Stimulated activated CD4-positive, alpha-beta T cell treated with anti-CD3 and anti-CD28 coated beads, Interleukin-4, amount 100 ng/mL, for 24 hours (primary cell): ENCODE results near the gene SYT13.

Experiments used
- DNase-seq: peaks from one replicate; pipeline ENCODE4 v3.0.0-alpha.2; 2020

The SYT13 gene

GRCh38 chr11:45245218-45246045 lies 40.7 kb downstream of the SYT13 start:
- no peak for DNase-seq

GRCh38 chr11:45243967-45244366 lies 42.2 kb downstream of the SYT13 start:
- DNase-seq: no peak

GRCh38 chr11:45239733-45240132 lies 46.4 kb downstream of the SYT13 start:
- no peak for DNase-seq

DNA sequence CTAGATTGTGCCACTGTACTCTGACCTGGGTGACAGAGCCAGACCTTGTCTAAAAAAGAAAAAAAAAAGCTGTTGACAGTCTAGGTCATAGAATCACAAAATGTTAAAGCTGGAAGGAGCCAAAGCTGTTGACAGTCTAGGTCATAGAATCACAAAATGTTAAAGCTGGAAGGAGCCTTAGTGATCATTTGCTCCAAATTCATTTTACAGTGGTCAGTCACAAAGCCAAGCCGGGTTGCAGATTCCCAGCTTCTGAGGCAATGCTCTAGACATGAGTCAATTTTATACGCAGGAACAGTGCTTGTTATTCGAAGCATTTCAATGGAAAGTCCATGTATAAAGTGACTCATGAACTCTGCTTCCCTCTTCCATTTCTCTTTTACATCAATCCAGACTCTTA lies 47.4 kb downstream of the SYT13 start:
- DNase-seq: no peak

DNA sequence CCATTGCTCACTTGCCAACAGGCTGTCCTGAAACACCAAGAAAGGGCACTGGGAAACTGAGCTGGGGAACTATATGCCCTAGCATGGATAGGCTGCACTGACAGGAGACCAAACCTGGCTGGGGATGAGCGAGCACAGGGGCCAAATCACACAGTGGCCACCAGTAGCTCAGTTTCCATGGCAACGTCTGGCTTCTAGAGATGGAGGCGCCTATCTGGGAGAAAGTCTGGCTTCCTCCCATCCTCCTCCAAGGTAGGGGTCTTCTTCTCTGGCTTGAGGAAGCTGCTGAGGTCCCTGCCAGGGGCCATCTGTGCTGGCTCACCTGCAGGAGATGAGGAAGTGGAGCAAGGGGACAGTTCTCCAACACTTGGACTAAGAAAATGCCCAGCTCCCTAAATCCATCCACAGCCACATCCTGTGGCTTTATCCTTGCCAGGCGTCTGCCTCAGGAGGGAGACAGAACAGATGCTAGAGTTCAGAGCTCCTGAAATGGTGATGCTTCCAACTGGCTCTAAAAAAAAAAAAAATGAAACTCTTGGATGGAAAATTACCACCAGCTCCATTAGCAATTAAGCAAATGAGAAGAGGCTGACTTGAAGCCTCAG lies 48.3 kb downstream of the SYT13 start:
- no peak for DNase-seq

- DNase-seq: no peak
Observed at GRCh38 chr11:45234306-45235006, 51.7 kb downstream of the SYT13 start.

DNA sequence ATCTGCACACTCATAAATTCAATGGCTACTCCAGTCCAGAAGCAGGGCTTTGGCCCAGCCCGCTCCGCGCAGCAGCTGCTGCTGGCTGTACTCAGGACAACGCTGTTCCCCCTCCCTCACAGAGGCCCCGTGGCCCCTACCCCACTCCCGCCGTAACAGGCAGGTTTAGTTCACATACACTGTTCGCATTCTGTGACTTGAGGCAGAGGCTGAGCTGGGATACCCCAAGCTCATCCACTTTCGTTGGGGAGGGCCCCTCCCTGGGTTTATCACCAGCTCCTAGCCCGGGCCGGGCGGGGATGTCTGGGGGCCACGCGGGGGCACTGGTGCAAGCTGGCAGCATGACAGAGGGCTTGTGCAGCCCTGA lies 52.4 kb downstream of the SYT13 start:
- DNase-seq: no peak

DNA sequence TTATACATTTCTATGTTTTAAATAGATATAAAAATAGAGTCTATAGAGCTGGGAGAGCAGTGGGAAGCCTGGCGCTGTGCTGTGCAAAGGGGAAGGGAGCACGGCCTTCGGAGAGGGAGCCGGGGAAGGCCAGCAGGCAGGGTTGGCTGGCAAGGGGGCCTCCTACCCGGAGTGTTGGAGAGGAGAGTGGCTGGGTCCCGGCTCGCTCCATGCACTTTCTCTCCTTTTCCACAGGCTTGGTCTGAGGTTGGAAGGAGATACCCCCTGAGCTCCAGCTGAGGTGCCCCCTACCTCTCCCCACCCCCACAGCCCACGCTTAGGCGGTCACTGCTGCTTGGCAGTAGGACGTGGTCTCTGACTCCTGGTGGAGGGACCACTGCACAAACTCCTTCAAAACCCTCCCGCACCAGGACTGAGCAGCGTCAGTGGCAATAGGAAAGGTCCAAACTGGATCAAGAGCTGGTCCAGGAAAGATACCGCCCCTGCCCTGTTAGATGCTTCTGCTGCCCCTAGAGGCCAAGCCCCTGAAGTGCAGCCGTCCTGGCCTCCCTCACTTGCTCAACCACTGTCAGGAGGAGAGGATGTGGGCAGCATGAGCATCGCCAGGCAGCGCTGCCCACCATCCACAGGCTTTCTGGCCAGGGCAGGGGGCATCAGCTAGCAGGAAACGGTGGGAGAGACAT lies 52.9 kb downstream of the SYT13 start:
- DNase-seq: peak; percentile 61

DNA sequence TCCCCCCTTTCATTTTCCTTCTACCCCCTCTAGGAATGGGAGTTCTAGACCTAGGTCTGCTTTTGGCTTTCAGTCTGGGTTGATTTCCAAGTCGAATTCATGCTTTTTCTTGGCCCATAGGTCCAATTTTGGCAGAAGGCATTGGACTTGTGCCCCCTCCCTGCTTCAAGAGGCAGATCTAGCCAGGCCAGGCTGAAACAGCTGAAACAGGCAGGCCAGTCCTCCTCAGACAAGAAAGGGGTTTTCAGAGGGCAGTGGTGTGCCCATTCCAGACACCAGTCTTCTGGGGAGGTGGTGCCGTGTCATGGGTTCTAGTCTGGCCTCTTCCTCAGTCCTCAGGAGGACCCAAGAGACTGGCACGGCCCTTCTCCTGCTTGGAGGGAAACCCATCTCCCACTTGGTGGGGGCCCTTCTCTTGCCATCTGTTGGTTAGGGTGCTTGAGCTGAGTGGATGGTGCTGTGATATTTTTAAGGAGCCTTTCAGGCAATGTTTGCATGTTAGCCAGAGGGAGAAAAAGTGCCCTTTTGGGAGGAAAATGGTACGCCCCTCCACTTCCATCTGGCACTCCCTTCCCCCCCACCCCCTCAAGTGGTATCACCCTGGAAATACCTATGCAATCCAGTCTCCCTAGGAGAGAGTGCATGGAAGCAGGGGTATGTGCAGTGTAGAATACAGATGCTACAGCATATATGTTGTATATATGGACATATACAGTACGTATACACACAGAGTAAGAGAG lies 53.6 kb downstream of the SYT13 start:
- DNase-seq: no peak

DNA sequence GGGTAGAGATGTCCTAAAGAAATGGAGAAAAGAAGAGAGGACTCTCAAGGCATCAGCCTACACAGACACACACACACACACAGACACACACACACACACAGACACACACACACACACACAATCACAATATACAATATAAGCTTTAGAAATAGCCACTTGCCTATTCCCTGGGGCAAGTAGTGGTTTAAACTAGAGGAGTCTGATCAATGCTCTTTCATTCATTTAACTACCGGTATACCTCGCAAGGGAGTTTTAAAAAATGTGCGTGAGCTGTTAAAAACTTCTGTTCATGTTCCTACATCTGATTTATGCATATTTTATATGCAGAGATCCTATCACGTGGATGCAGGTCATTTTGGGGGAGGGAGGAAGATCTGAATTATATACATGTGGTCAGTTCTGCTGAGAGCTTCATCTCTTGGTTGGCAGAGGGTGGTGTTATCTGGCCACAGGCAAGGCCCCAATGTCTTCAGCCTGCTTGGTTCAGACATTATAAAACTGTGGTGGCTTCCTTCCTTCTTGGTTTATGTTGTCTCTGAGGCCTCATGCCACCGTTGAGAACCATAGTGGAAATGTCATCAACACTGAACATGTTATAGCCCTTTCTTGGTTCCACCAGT lies 56.6 kb downstream of the SYT13 start:
- no peak for DNase-seq

- no peak for DNase-seq
Observed at GRCh38 chr11:45227836-45228235, 58.3 kb downstream of the SYT13 start.

- DNase-seq: no peak
Observed at GRCh38 chr11:45226901-45227300, 59.2 kb downstream of the SYT13 start.

DNA sequence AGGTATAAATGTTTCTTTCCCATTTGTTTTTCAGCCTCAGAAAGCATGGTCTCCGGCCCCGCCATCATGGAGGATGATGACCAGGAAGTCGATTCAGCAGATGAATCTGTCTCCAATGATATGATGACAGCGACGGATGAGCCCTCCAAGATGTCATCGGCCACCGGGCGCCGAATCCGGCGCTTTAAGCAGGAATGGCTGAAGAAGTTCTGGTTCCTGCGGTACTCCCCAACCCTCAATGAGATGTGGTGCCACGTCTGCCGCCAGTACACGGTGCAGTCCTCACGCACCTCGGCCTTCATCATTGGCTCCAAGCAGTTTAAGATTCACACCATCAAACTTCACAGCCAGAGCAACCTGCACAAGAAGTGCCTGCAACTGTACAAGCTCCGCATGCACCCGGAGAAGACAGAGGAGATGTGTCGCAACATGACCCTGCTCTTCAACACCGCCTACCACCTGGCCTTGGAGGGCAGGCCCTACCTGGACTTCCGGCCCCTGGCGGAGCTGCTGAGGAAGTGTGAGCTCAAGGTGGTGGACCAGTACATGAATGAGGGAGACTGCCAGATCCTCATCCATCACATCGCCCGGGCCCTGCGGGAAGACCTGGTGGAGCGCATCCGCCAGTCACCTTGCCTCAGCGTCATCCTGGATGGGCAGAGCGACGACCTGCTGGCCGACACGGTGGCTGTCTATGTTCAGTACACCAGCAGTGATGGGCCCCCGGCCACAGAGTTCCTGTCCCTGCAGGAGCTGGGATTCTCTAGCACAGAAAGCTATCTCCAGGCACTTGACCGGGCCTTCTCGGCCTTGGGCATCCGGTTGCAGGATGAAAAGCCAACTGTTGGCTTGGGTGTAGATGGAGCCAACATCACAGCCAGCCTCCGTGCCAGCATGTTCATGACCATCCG lies 59.9 kb downstream of the SYT13 start:
- DNase-seq: no peak

DNA sequence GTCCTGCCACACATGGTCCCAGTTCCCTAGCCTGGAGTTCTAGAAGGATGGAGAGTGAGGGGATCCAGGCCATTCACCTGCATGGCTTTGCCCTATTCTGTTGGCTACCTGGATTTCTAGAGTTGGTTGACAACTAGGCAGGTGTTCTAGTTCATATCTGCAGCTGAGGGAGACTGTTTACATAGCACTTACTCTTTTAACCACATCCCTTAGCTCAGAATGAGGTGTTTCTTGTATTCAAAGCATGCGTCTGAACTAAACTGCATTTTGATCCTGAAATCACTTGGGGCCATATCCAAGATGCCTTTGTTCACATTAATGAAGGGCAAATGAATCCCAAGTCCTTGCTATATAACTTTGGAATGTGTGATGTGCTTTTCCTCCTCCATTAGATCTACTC lies 60.9 kb downstream of the SYT13 start:
- DNase-seq: no peak

GRCh38 chr11:45224766-45225165 lies 61.4 kb downstream of the SYT13 start:
- DNase-seq: no peak

GRCh38 chr11:45223496-45223895 lies 62.6 kb downstream of the SYT13 start:
- DNase-seq: no peak

GRCh38 chr11:45219411-45219810 lies 66.7 kb downstream of the SYT13 start:
- DNase-seq: no peak

DNA sequence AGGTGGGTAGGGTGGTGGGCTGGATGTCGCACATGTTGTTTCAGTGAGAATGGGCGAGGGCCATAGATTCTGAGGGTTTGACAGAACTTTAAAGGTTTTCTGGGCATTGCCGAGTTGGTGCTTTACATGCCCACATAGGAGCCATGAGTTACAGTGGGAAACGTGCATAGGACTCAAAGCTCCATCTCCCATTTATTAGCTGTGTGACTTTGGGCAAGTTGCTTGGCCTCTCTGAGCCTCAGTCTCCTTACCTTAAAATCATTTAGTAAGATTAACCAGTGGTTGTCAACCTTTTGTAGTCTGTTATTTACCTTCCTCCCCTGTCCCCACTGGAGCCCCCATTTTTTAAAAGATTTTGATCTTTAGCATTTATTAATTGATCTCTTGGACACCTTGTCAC lies 67.4 kb downstream of the SYT13 start:
- DNase-seq: no peak

GRCh38 chr11:45217991-45218390 lies 68.2 kb downstream of the SYT13 start:
- DNase-seq: no peak

- no peak for DNase-seq
Observed at GRCh38 chr11:45216901-45217300, 69.2 kb downstream of the SYT13 start.

GRCh38 chr11:45216031-45216430 lies 70.1 kb downstream of the SYT13 start:
- no peak for DNase-seq
